C4-2B (cell line): ENCODE measurements around the gene ITGA5.

Source experiments
- ZFX ChIP-seq: fragments of 450-650 bp; IDR thresholded peaks from 2 replicates; pipeline ENCODE4 v1.6.1; 2017
- TF ChIP-seq, protein P1 (sequence below): fragments of 450-650 bp; conservative IDR thresholded peaks from 2 replicates; pipeline ENCODE4 v1.5.1; 2017; ENCODE audit warnings: mild to moderate bottlenecking

DNA sequence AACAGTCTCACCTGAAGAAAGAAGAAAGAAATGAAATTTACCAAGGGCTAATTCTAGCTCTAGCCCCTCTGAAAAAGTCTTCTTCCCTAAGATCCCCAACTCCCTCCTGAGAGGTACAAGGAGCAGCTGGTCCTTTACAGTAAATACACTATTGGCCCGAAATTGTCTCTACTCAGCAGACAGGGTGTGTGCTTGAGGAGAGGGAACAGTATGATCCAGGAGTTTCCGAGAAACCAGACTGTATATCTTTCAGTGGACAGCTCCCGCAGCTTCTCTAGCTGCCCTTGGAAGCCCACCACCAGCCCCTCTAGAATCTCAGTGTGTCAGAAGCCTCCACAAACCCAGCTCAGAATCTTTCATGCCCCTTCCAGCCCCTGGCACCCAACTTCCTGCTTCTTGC is 62.8 kb downstream of the ITGA5 start:
- TF ChIP-seq, protein P1, sequence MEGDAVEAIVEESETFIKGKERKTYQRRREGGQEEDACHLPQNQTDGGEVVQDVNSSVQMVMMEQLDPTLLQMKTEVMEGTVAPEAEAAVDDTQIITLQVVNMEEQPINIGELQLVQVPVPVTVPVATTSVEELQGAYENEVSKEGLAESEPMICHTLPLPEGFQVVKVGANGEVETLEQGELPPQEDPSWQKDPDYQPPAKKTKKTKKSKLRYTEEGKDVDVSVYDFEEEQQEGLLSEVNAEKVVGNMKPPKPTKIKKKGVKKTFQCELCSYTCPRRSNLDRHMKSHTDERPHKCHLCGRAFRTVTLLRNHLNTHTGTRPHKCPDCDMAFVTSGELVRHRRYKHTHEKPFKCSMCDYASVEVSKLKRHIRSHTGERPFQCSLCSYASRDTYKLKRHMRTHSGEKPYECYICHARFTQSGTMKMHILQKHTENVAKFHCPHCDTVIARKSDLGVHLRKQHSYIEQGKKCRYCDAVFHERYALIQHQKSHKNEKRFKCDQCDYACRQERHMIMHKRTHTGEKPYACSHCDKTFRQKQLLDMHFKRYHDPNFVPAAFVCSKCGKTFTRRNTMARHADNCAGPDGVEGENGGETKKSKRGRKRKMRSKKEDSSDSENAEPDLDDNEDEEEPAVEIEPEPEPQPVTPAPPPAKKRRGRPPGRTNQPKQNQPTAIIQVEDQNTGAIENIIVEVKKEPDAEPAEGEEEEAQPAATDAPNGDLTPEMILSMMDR = no peak
- TF ChIP-seq ZFX = no peak
